COLO668 (cell line): Measurements from ENCODE around the gene GPX3.

Experiments
- DNase-seq: peaks from one replicate; lab custom pipeline; 2025; ENCODE audit not compliant: unreplicated experiment; lab: John Stamatoyannopoulos, UW

GPX3 gene

DNA sequence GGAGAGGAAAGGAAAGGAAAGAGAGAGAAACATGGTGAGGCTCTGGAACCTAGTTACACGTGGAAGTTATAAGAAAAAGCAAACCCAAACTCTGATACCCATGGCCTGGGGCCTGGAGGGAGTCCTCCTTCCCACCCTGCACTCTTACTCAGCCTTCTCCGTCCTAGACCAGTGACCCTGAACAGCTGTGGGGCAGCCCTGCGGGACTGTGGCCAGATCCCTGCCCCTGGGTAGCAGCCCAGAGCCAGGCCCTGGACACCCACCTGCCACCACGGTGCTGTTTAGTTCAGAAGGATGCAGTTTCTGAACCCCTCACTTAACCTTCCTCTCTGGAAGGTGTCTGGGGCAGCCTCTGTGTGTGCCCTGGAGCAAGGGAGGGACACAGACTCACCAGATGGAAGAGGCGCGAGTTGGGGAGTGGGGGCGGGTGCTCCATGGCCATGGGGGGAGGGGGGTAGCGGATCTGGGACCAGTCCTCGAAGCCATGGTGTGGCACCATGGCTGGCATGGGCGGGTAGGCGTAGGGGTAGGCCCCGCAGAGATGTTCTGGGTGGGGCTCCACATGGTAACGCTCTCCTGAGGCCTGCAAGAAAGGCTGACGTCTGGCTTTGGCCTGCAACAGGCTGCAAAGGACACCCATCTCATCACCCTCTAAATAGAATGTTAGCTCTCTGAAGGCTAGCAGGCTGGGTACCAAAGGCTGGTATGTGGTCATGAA, 13.0 kb downstream of the GPX3 start:
- no peak for DNase-seq

DNA sequence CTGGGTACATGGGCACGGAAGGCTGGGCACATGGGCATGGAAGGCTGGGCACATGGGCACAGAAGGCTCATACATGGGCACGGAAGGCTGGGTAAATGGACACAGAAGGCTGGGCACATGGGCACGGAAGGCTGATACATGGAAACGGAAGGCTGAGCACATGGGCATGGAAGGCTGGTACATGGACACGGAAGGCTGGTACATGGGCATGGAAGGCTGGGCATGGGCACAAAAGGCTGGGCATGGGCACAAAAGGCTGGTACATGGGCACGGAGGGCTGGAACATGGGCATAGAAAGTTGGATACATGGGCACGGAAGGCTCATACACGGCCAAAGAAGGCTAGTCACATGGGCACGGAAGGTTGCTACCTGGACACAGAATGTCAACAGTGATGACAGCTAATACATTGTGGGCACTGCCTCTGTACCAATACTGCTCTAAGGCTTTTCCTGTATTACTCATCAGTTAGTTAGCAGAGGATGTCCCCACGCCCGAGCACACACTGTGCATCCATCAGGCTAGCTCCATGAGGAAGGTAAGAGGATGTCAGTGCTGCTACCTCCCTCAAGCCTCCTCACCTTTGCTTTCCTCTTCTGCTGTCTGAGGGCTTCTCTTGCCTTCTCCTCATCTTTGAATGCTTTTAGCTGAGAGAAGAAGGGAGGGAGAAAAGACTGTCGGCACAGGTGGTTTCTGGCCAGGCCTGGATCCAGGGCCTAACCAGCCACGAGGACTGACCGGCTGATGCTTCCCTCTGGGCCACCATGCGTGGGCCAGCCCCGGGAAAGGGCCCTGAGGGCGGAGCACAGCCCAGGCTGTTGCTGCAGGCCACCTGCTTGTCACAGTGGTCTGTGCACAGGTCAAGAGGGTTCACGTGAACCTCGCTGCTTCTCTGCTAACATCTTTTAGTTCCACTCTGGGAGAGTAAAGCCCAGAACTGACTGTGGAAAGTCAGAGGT, 14.3 kb downstream of the GPX3 start:
- no peak for DNase-seq

DNA sequence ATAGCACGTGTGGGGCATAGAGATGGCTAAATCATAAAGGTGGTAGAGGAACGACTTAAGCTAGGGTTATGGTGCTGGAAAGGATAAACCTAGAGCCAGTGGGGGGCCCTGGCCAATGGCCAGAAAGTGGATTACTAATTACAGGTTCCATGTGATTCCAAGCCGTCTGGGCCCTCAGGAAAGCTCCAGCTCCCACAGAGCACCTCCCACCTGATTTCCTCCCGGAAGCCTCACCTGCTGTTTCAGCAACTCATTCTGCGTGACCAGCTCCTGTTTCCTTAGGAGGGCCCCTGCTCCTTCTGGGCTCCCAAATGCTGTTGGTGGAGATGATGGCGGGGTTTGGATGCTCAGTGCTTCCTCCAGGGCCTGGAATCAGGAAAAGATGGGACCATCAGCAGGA, 16.2 kb downstream of the GPX3 start:
- peak; percentile 0 for DNase-seq

DNA sequence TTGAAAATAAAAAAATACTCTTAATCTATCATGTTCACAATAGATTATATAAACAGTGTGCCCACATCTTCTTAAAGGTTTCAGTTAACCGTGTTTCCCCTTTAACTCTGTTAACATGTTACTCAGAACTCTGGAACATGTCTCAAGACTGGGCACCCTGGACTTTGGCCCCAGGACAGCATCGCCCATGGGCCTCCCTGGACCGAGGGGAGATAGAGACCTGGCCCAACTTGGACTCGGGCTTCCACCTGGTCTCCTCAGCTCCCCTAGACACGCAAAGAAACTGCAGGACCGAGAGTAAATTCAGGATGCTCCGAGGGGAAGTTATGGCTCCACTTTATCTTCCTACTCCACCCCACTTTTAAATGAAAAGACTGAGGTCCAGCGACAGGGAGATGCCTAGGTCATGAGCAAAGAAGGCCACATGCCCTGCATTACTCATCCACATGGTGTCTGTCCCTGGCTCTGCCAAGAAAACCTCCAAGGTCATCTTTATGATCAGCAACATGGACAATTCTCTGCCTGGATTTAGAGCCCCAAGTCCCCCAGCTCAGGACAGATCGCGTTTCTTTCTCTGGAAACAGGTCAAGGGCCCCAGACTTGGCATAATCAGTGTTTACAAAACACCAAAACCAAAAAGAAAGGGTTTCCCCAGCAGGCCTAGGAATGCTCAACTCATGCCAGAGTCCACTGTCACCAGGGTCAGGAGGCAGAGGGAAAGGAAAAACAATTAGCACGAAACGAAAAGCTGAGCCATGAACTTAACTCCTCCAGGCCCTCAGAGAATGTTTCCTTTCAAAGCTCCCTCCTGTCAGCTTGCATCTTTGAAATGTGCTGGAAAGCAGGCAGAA, 17.4 kb downstream of the GPX3 start:
- DNase-seq = no peak

DNA sequence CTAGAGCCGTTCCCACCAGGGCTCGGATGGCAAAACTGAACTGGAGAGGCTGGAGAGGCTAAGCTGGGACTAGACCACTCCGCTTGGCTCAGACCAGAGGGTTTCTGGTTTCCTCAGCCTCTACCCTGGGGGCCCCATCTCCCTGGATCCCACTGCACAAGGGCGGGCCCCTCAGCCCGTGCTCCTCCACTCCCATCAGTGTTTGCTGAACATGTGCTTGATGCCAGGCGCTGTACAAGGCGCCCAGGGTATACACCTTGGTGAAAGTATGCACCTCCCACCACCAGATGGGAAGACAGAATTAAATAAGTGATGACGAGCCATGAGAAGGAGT, 18.0 kb downstream of the GPX3 start:
- DNase-seq = no peak

DNA sequence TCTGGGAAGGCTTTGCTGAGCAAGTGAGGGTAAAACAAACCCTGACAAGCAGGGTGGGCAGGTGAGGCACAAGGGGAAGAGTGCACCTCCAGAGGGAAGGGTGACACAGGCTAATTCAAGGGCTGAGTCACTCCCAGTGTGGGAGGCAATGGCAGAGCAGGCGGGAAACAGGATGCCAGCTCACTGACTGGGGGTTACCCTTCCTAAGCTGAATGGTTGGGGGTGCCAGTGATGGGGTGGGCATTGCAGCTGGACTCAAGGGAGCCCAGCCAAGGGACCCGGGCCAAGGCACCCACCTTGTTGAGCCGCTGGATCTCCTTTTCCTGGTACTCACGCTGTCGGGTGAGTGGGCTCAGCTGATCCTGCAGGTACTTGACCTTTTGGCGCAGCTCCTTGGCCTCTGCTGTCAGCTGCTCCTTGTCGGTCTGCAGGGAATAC, 18.4 kb downstream of the GPX3 start:
- no peak for DNase-seq

DNA sequence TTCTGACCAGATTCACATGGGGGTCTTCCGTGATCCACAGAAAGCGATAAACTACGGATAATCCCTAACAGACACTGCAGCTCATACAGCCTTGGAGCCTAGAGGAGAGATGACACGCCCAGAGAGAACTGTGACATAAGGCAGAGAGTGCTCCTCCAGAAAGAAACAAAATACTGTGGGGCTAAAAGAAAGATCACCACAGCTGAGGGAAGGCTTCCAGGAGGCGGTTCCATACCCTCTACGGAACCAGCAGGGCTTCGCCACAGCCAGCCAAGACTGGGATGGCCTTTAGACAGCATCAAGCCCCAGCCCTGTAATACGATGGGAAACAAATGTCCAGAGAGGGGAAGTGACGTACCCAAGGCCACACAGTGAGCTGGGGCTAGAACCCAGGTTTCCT, 19.3 kb downstream of the GPX3 start:
- DNase-seq = no peak

DNA sequence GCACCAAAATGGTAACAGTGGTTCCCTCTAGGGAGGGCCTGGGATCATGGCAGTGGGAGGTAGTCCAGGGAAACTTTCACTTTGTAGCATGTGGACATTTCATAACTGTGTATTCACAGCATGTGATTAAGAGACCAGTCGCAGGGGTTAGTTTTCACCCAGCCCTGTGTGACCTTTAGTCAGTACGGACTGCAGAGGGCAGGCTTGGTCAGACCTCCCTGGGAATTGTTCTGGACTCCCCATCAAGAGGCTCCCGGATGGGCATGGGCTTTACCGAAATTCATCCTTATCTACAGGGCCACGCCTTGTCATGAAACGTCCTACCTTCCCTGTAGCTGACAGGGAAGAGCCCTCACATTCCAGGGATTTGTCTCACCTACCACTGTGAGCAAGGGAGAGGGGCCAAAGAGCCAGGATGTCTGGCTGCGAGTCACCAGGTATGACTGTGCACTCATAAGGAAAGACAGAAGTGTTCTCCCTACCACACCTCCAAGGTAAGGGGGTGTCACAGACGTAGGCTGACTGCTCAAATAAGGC, 19.9 kb downstream of the GPX3 start:
- no peak for DNase-seq

DNA sequence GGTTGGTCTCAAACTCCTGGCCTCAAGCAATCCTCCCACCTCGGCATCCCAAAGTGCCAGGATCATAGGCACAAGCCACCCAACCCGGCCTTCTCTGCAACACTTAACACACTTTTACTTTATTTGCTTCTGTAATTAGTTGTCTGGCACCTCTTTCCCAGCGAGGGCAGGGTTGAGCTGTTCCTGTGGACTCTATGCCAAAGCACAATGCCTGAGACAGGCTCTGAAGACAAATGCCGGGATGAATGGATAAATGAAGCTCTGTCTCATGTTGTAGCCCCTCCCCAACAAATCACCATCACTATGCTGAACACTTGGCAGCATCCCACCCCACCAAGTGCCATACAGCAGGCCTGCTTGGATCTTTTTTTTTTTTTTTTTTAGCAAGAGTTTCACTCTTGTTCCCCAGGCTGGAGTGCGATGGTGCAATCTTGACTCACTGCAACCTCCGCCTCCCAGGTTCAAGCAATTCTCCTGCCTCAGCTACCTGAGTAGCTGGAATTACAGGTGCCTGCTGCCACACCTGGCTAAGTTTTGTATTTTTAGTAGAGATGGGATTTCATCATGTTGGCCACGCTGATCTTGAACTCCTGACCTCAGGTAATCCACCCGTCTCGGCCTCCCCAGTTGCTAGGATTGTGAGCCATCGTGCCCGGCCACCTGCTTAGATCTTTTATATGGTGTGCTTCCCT, 21.3 kb downstream of the GPX3 start:
- DNase-seq = no peak

DNA sequence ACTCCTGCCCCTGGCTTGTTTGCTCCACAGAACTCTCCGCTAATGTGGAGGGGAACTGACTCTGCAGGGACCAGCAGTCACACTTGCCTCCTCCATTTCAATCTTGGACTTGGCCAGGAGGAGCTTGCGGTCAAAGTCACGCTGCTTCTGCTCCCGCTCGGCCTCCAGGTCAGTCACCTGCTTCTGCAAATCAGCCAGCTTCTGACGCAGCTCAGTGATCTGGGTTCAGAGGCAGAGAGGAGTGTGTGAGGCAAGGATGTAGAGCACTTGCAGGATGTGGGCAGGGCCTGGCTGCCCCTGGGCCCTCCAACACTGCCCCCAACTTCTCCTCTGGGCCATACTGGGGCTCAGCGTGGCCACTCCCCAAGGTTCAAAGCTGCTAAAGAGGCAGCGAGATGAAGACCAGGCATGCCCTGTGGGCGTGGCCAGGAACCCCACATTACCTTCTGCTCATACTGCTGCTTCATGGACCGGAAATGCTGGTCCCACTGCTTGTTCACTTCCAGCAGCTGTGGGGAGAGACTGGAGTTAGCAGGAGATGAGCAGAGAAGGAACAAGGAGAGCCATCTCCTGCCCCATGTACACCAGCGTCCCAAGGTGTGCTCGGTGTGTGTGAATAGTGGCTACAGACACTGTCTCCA, 22.2 kb downstream of the GPX3 start:
- no peak for DNase-seq

DNA sequence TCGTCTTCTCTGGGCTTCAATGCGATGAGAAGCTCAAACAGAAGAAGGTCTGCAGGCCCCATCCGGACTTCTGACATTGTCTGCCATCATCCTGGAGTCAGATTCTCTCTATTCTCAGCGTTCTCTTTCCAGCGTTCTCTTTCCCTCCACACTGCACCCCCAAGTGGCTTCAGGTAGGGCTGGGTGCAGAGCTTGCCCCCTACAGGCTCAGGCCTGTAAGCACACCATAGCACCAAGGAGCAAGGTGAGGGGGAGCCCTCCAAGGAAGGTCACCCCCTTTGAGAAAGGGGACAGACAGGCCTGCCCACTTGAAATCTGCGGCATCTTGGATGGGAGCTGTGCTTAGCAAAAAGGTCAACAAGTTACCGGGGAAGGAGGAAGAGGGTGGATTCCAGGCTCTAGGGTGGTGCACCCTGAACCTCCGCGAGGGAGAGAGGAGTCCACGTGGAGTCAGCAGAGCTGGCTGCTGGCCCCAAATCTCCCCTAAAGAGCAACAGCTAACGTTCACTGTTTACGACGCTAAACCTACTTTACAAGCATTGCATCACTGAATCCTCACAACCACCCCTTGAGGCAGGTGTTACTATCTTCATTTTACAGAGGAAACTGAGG, 27.5 kb downstream of the GPX3 start:
- DNase-seq = no peak

DNA sequence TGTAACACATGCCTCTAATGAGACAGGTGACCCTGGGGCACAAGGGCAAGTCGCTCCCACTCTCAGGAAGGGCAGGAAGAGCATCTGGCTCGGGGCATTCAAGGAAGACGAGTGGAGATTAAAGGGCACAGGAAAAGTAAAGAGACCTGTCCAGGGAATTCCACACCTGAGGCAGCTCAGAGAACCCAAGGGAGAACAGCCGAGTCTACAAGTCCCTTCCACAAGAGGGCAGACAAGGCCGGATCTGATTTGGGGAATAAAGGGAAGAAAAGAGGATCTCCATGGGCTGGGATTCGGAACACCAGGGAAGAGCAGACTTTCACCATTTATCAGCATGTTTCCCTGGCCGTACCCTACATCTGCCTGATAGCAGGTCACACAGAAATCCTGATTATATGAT, 28.1 kb downstream of the GPX3 start:
- DNase-seq = no peak

DNA sequence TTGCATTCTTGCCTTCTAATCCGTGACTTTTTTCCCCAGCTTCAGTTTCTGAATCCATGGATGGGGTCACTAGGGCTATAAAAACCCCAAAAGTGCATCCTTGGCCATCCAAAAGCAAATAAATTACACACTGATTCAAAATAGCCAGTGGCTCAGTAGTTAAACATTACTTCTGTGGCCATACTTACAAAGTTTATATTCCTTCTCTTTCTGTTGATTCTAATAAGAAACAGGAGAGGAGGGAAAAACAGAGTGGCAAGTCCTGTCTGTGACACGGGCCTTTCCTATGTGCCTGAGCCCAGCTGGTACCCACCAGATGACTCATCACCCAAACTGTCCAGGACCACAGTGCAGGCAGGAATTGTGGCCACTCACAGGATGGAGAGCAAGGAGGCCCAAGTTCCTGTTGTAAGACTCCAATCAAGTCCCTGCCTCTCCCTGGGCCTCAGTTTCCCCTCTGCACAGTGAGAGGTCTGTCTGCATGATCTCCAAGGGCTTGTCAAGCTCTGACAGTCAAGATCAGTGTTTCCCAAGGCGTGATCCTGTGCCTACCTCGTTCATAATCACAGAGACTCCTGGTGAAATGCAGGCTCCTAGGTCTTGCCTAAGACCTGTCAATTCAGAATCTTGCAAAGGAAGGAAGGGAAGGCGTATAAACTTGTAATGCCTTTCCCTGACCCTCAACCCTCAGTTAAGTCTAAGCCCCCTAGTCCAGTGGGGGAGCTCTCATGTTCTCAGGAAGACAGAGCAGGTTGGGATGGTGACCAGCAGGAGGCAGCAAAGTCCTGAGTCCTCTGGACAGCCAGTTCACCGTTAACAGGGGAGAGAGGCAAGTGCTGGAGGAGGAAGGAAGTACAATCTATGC, 30.9 kb downstream of the GPX3 start:
- peak; percentile 40 for DNase-seq

DNA sequence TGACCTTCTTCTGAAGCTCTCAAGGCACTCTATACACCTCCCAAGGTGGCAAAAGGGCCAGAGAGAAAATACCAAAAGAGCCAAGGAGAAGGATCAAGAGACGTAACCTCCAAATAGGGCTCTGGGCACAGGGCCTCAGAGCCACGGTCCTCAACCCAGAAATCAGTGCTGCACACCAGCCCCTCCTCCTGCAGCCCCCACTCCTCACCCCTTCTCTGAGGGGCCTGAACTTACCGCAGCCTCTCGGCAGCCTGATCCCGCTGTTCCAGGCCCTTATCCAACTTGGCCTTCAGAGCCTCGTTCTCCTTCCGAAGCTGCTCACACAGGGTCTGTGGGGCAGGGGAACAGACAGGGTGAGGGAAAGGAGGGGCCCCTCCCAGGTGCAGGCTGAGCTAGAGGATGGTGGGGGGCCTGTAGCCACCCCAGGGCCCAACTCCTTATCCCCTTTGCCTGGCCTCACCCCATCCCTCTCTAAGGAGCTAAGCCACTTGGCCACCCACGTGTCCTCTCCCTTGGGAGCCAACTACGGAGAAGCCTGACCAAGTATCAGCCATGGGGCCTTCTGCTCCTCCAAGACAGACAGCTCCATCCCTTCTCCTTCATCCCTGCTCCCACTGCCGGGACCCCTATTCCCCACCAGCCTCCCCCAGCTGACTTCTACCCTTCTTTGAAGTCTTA, 31.7 kb downstream of the GPX3 start:
- DNase-seq = no peak

DNA sequence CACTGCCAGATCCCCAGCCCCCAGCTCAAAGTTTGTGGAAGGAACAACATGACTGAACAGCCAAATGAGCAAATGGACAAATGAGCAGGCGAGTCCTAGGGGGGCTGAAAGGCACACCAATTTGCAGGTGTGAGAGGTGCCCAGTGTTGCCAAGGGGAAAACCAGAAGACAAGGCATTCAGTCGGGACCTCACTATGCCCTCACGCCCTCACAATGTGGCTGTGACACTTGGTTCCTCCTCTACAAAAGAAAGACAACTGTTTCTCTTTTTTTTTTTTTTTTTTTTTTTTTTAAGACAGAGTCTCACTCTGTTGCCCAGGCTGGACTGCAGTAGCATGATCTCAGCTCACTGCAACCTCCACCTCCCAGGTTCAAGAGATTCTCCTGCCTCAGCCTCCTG, 32.4 kb downstream of the GPX3 start:
- no peak for DNase-seq

DNA sequence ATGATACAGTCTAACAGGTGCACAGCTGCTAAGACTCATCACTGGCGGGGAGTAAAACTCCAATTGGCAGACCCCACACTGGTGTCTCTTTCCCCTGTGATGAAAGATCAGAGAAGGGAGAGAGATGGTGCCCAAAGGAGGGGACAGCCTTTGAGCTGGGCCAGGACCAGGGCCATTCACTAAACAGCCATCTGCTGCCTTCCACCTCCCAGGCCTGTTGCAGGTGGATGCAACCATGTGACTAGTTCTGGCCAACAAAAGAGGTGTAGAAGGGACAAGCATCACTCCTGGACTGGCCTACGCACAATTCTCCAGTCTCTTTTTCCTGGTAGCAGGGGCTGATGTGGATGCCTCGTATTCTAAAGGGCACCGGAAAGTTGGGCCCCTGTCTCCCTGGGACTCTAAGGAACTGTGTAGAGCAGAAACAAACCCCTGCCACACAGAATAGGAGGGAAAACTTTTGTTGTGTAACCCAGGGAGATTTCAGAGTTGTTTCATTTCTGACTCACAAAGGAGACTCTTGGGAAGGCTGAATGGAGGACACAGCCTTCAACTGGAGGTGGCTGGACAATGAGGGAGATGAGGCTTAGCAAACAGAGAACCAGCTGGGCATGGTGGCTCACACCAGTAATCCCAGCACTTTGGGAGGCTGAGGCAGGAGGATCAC, 33.5 kb downstream of the GPX3 start:
- no peak for DNase-seq

DNA sequence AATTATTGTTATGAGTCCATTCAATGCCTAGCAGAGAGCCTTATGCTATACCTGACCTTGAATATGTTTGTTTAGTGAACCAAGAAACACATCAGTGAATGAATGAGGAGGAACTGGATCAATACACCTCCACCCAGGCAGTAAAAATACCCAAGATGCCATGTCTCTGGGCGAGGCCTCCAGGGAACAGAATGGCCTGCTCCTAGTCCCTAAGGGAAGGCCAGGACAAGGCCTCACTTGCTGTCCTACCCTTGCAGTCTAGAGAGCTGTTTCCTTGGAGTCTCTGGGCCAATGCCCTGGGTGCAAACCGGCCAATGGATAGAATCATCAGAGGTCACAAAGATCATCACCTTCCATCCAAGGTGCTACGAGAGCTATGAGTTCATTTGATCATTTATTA, 34.3 kb downstream of the GPX3 start:
- DNase-seq = no peak

DNA sequence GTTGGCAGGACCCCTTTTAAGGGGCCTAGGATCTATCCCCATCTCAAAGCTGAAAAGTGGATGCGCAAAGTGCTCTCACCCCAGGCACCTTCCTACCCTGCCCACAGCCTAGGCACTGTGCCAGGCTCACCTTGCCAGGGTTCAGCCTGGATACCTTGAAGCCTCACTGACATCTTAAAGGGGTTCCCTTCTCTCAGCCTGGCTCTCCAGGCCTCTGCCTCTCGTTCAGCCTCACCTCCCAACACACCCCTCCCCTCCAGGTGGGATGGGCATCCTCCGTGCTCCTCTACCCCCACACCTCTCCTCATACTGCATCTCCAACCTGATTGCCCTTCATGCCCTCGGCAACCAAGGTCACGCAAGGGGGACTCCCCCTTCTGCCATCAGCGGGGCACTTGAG, 34.9 kb downstream of the GPX3 start:
- no peak for DNase-seq
